ENCODE data around the gene CNOT6.

Gene CNOT6

GRCh38 chr5:180623844-180624243, 129.7 kb downstream of the CNOT6 start:
- no peak for TF ChIP-seq GATA2 (IDR thresholded peaks at IDR 0.05; ENCODE audit: low read depth, low read length)
- no peak for TF ChIP-seq GATA3 (IDR thresholded peaks at IDR 0.05; ENCODE audit: low read depth, low read length)

GRCh38 chr5:180624587-180624986, 130.4 kb downstream of the CNOT6 start:
- no peak for TF ChIP-seq GATA2 (IDR thresholded peaks at IDR 0.05; ENCODE audit: low read depth, low read length)

GRCh38 chr5:180625125-180625790, 131.1 kb downstream of the CNOT6 start:
- no peak for TF ChIP-seq GATA2 (IDR thresholded peaks at IDR 0.05; ENCODE audit: low read depth, low read length)
- no peak for TF ChIP-seq GATA3 (IDR thresholded peaks at IDR 0.05; ENCODE audit: low read depth, low read length)

- no peak for TF ChIP-seq GATA2 (IDR thresholded peaks at IDR 0.05; ENCODE audit: low read depth, low read length)
- no peak for TF ChIP-seq GATA3 (IDR thresholded peaks at IDR 0.05; ENCODE audit: low read depth, low read length)
Measured at GRCh38 chr5:180625791-180626660, 131.8 kb downstream of the CNOT6 start.

GRCh38 chr5:180626661-180627385, 132.6 kb downstream of the CNOT6 start:
- no peak for TF ChIP-seq GATA3 (IDR thresholded peaks at IDR 0.05; ENCODE audit: low read depth, low read length)
- no peak for TF ChIP-seq GATA2 (IDR thresholded peaks at IDR 0.05; ENCODE audit: low read depth, low read length)

- no peak for TF ChIP-seq GATA2 (IDR thresholded peaks at IDR 0.05; ENCODE audit: low read depth, low read length)
Measured at GRCh38 chr5:180627386-180628120, 133.4 kb downstream of the CNOT6 start.

Measured in SH-SY5Y (cell line).